ENCODE measurements around the gene SLC44A2.
A peak's percentile ranks its signal among the peaks of the same experiment; 100 is the strongest.

Gene SLC44A2

DNA sequence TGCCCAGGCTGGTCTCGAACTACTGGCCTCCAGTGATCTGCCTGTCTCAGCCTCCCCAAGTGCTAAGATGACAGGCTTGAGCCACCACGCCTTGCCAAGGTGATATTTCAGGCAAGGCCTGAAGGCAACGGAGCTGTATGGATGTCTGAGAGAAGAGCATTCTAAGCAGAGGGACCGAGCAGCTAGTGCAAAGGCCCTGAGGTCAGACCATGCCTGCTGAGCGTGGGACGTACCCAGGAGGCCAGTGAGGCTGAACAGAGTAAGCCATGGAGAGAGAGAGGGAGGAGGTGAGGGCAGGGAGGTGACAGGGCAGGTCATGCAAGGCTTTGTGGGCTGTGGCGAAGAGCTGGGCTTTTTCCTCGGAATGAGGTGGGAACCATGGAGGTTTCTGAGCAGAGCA is 3.4 kb upstream of the SLC44A2 start:
- H3K27ac Mint-ChIP-seq (ENCODE audit: low read depth): no peak overlapping the region
- H3K27me3 Mint-ChIP-seq: no peaks in the 10 kb centered on the region
- no peaks in the 10 kb centered on the region for H3K9me3 Mint-ChIP-seq
- no peak for ATAC-seq (replicated peaks; ENCODE audit: extremely low read depth, poor library complexity, severe bottlenecking)
- H3K4me3 Mint-ChIP-seq: no peak overlapping the region
- peaks cover 34% of the 10 kb centered on the region for H3K36me3 Mint-ChIP-seq (ENCODE audit: insufficient read depth)
- peaks cover 48% of the 10 kb centered on the region for H3K4me1 Mint-ChIP-seq
- no peak for DNase-seq (ENCODE audit: low spot score in 2 of 2)

GRCh38 chr19:10624585-10624984 is 768 bp upstream of the SLC44A2 start:
- H3K27me3 Mint-ChIP-seq: no peaks in the 10 kb centered on the region
- peak overlapping the region; percentile 81 for H3K27ac Mint-ChIP-seq (ENCODE audit: low read depth)
- H3K4me3 Mint-ChIP-seq: peak overlapping the region; percentile 53
- no peaks in the 10 kb centered on the region for H3K9me3 Mint-ChIP-seq
- ATAC-seq (replicated peaks; ENCODE audit: extremely low read depth, poor library complexity, severe bottlenecking) (peak; percentile 89), DNase-seq (ENCODE audit: low spot score in 2 of 2) (no peak)
- H3K36me3 Mint-ChIP-seq (ENCODE audit: insufficient read depth): peaks cover 44% of the 10 kb centered on the region
- H3K4me1 Mint-ChIP-seq: peaks cover 39% of the 10 kb centered on the region

- DNase-seq (ENCODE audit: low spot score in 2 of 2) (no peak), ATAC-seq (replicated peaks; ENCODE audit: extremely low read depth, poor library complexity, severe bottlenecking) (no peak)
- Mint-ChIP-seq H3K4me1 (peaks cover 36% of the 10 kb centered on the region), H3K36me3 (ENCODE audit: insufficient read depth) (peaks cover 45% of the 10 kb centered on the region), H3K9me3 (no peaks in the 10 kb centered on the region), H3K4me3 (no peak overlapping the region), H3K27me3 (no peaks in the 10 kb centered on the region), H3K27ac (ENCODE audit: low read depth) (no peak overlapping the region)
These were observed 397 bp downstream of the SLC44A2 start for GRCh38 chr19:10625762-10626138.

DNA sequence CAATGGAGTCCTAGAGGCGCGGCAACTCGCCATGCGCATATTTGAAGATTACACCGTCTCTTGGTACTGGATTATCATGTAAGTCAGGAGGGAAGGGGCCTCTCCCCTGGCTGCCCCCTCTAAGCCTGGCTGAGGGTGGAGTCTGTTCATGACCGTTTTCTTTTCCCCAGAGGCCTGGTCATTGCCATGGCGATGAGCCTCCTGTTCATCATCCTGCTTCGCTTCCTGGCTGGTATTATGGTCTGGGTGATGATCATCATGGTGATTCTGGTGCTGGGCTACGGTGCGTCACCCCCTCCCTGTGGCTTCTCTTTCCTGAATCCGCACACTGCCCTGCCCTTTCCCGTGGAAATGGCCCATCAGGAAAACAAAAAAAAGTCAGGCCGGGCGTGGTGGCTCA is 6.5 kb downstream of the SLC44A2 start:
- no peak for ATAC-seq (replicated peaks; ENCODE audit: extremely low read depth, poor library complexity, severe bottlenecking)
- H3K36me3 Mint-ChIP-seq (ENCODE audit: insufficient read depth): peaks cover 74% of the 10 kb centered on the region
- H3K27me3 Mint-ChIP-seq: no peaks in the 10 kb centered on the region
- DNase-seq (ENCODE audit: low spot score in 2 of 2): no peak
- H3K4me1 Mint-ChIP-seq: peaks cover 5% of the 10 kb centered on the region
- no peaks in the 10 kb centered on the region for H3K9me3 Mint-ChIP-seq
- H3K4me3 Mint-ChIP-seq: no peak overlapping the region
- no peak overlapping the region for H3K27ac Mint-ChIP-seq (ENCODE audit: low read depth)

DNA sequence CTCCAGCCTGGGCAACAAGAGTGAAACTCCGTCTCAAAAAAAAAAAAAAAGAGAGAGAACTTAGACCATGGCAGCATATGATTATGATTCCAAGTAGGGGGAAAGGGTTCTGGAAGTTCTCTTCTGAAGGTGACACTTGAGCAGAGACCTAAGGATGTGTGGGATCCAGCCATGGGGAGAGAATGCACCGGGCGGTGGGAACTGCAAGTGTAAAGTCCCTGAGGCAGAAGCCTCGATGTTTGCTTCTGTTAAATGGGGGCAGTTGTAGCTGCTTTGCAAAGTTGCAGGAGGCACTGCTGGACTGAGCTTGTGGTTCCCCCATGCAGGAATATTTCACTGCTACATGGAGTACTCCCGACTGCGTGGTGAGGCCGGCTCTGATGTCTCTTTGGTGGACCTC is 9.1 kb downstream of the SLC44A2 start:
- Mint-ChIP-seq H3K27me3 (no peaks in the 10 kb centered on the region), H3K36me3 (ENCODE audit: insufficient read depth) (peaks cover 83% of the 10 kb centered on the region), H3K27ac (ENCODE audit: low read depth) (no peak overlapping the region), H3K9me3 (no peaks in the 10 kb centered on the region), H3K4me3 (no peak overlapping the region), H3K4me1 (peaks cover 14% of the 10 kb centered on the region)
- DNase-seq (ENCODE audit: low spot score in 2 of 2) (no peak), ATAC-seq (replicated peaks; ENCODE audit: extremely low read depth, poor library complexity, severe bottlenecking) (no peak)

DNA sequence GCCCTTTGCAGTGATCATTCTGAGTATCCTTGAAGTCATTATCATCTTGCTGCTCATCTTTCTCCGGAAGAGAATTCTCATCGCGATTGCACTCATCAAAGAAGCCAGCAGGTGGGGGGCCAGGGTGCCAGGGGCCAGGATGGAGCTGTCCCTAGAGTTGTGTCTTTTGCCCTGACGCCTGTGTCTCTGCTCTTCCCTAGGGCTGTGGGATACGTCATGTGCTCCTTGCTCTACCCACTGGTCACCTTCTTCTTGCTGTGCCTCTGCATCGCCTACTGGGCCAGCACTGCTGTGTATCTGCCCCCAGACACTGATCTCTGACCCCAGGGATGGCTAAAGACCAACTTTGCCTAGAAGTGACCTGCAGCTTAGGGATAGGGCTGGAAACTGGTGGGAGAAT is 9.6 kb downstream of the SLC44A2 start:
- no peaks in the 10 kb centered on the region for H3K9me3 Mint-ChIP-seq
- ATAC-seq (replicated peaks; ENCODE audit: extremely low read depth, poor library complexity, severe bottlenecking) (no peak), DNase-seq (ENCODE audit: low spot score in 2 of 2) (no peak)
- H3K4me1 Mint-ChIP-seq: peaks cover 14% of the 10 kb centered on the region
- H3K4me3 Mint-ChIP-seq: no peak overlapping the region
- no peak overlapping the region for H3K27ac Mint-ChIP-seq (ENCODE audit: low read depth)
- H3K36me3 Mint-ChIP-seq (ENCODE audit: insufficient read depth): peaks cover 84% of the 10 kb centered on the region
- no peaks in the 10 kb centered on the region for H3K27me3 Mint-ChIP-seq

- Mint-ChIP-seq H3K27ac (ENCODE audit: low read depth) (peak overlapping the region; percentile 81), H3K4me3 (no peak overlapping the region), H3K9me3 (no peaks in the 10 kb centered on the region), H3K36me3 (ENCODE audit: insufficient read depth) (peaks cover 84% of the 10 kb centered on the region), H3K27me3 (no peaks in the 10 kb centered on the region), H3K4me1 (peaks cover 14% of the 10 kb centered on the region)
- ATAC-seq (replicated peaks; ENCODE audit: extremely low read depth, poor library complexity, severe bottlenecking) (no peak), DNase-seq (ENCODE audit: low spot score in 2 of 2) (no peak)
These were observed 11.1 kb downstream of the SLC44A2 start for GRCh38 chr19:10636304-10636972.

DNA sequence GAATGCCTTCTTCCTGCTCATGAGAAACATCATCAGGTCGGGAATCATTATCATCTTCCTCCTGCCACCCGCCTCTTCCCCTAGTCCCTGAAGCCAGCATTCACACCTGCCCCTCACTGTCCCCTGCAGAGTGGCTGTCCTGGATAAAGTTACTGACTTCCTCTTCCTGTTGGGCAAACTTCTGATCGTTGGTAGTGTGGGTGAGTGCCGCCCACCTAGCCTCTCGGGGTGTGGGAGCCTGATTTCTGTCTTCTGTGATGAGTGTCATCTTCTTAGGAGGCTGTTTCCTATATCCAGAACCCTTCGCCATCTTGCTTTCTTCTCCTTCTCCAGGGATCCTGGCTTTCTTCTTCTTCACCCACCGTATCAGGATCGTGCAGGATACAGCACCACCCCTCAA is 12.5 kb downstream of the SLC44A2 start:
- DNase-seq (ENCODE audit: low spot score in 2 of 2) (no peak), ATAC-seq (replicated peaks; ENCODE audit: extremely low read depth, poor library complexity, severe bottlenecking) (no peak)
- no peaks in the 10 kb centered on the region for H3K9me3 Mint-ChIP-seq
- H3K4me1 Mint-ChIP-seq: peaks cover 19% of the 10 kb centered on the region
- no peak overlapping the region for H3K4me3 Mint-ChIP-seq
- peaks cover 83% of the 10 kb centered on the region for H3K36me3 Mint-ChIP-seq (ENCODE audit: insufficient read depth)
- no peak overlapping the region for H3K27ac Mint-ChIP-seq (ENCODE audit: low read depth)
- no peaks in the 10 kb centered on the region for H3K27me3 Mint-ChIP-seq

GRCh38 chr19:10639836-10640235 is 14.5 kb downstream of the SLC44A2 start:
- Mint-ChIP-seq H3K36me3 (ENCODE audit: insufficient read depth) (peaks cover 77% of the 10 kb centered on the region), H3K4me1 (peaks cover 39% of the 10 kb centered on the region), H3K27ac (ENCODE audit: low read depth) (no peak overlapping the region)

GRCh38 chr19:10640361-10640760 is 15.0 kb downstream of the SLC44A2 start:
- DNase-seq (ENCODE audit: low spot score in 2 of 2) (no peak), ATAC-seq (replicated peaks; ENCODE audit: extremely low read depth, poor library complexity, severe bottlenecking) (no peak)
- peaks cover 39% of the 10 kb centered on the region for H3K4me1 Mint-ChIP-seq
- no peak overlapping the region for H3K4me3 Mint-ChIP-seq
- no peaks in the 10 kb centered on the region for H3K9me3 Mint-ChIP-seq
- peaks cover 72% of the 10 kb centered on the region for H3K36me3 Mint-ChIP-seq (ENCODE audit: insufficient read depth)
- H3K27ac Mint-ChIP-seq (ENCODE audit: low read depth): no peak overlapping the region
- H3K27me3 Mint-ChIP-seq: no peaks in the 10 kb centered on the region

More at GRCh38 chr19:10639836-10640235, 14.5 kb downstream of the SLC44A2 start:
- Mint-ChIP-seq H3K4me3 (no peak overlapping the region), H3K27me3 (no peaks in the 10 kb centered on the region), H3K9me3 (no peaks in the 10 kb centered on the region)
- DNase-seq (ENCODE audit: low spot score in 2 of 2) (no peak), ATAC-seq (replicated peaks; ENCODE audit: extremely low read depth, poor library complexity, severe bottlenecking) (no peak)

- Mint-ChIP-seq H3K27ac (ENCODE audit: low read depth) (peak overlapping the region; percentile 81), H3K9me3 (no peaks in the 10 kb centered on the region), H3K27me3 (no peaks in the 10 kb centered on the region), H3K4me1 (peaks cover 39% of the 10 kb centered on the region), H3K36me3 (ENCODE audit: insufficient read depth) (peaks cover 63% of the 10 kb centered on the region), H3K4me3 (no peak overlapping the region)
- DNase-seq (ENCODE audit: low spot score in 2 of 2): no peak
- no peak for ATAC-seq (replicated peaks; ENCODE audit: extremely low read depth, poor library complexity, severe bottlenecking)
These were observed 15.9 kb downstream of the SLC44A2 start for GRCh38 chr19:10641248-10641647.

DNA sequence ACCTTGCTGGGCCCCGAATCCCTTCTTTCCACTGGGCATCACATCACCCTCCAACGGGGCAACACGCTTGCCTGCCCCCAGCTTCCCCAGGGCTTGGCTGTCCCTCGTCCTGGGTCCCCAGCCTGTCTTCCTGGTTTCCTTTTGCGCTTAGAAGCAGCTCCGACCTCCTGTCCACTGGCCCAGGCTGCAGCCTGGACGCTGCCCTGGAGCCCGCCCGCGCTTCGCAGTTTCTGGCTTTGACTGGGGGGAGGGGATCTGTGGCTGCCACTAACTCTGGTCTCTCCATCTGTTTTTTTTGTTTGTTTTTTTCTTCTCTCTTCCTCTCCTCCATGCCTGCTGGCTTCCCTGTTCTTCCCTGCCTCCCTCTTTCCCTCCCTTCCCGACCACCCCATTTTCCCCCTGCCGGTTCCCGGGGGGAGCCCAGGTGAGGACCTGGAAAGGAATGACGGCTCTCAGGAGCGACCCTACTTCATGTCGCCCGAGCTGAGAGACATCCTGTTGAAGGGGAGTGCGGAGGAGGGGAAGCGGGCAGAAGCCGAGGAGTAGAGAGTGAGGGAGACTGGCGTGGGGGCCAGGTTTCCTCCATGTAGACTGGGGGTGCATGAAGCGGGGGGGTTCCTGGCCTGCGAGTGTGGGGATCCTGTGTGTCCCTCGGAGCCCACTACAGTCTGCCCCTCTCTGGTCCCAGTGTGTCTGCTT is 17.3 kb downstream of the SLC44A2 start:
- Mint-ChIP-seq H3K4me3 (no peak overlapping the region), H3K27me3 (no peaks in the 10 kb centered on the region), H3K36me3 (ENCODE audit: insufficient read depth) (peaks cover 51% of the 10 kb centered on the region), H3K4me1 (peaks cover 32% of the 10 kb centered on the region), H3K9me3 (no peaks in the 10 kb centered on the region), H3K27ac (ENCODE audit: low read depth) (peak overlapping the region; percentile 81)
- DNase-seq (ENCODE audit: low spot score in 2 of 2): no peak
- ATAC-seq (replicated peaks; ENCODE audit: extremely low read depth, poor library complexity, severe bottlenecking): no peak

Data from central memory CD8-positive, alpha-beta T cell (primary cell).